NOMO-1 (cell line): Measurements from ENCODE around the gene FAAP20.
A peak's percentile ranks its signal among the peaks of the same experiment; 100 is the strongest.

Experiments used
- DNase-seq, 2 experiments: peaks; one replicate each; lab custom pipeline; 2025; ENCODE audit not compliant: unreplicated experiment in 2 of 2; lab: John Stamatoyannopoulos, UW

Gene FAAP20

DNA sequence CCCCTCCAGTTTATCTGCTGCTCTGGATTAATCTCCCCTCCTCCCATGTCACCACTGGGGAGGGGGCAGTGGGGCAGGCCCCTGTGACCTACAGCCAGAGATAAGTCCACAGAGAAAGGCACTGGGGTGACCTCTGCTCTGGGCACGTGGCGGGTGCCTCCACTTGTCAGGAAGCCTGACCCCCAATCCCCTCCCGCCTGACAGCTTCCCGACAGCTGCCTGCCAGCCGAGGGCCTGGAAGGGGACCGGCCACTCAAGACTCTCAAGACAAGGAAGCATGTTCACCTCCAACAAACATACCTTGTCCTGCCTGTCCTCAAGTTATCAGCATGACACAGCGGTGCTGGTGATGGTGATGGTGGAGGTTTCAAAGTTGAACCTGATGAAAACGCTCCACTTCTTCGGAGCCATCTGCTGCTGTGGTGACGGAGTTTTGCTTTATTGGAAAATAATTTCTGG lies 3.2 kb upstream of the FAAP20 start:
- DNase-seq: no peak

DNA sequence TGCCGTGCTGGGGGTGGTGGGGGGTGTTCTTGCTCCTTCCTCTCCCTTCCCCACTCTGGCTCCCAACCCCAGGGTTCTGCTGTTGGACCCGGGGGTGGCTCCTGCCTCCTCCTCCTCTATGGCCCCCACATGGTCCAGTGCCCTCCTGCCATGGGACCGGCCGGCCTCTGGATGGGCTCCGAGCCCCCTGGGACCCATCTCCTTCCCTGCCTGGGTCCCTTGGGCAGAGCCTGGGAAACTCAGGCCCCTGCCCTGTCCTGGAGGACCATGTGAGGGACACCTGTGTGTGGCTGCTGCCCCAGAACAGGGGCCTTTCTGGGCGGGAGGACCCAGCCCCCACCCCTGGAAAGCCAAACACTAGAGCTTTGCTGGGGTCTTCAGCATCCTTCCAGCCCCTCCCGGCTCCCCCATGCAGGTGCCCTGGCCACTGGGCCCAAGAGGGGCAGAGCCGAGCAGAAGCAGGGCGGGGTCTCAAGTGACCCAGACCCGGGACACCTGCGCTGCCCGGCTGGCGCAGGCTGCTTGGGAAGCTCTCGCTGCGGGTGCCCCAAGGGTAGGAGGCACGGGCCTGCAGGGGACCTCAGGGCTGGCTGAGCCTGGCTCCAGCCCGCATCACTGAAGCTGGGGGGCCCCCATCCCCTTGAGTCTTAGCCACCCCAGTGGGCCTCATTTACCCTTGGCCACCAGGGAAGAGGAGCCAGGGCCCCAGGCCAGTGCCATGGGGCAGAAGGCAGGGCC lies 2.5 kb upstream of the FAAP20 start:
- DNase-seq: no peak

DNA sequence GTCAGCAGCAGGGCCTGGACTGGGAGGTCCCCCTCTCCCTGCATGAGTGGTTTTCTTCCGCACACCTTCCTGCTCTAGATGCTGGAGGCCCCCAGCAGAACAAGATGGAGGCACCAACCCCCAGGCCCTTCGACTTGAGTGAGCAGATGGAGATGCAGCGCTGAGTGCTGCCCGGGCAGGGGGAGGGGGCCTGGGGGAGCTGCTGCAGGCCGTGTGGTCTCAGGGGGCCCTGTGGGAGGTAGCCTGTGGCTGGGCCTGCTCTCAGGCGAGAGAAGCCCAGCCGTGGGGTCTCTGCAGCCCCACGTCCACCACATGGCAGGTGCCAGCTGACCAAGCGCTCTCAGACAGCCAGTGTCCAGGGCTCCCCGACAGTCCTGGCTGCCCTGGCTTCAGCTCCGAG lies 1.2 kb upstream of the FAAP20 start:
- DNase-seq: no peak

DNA sequence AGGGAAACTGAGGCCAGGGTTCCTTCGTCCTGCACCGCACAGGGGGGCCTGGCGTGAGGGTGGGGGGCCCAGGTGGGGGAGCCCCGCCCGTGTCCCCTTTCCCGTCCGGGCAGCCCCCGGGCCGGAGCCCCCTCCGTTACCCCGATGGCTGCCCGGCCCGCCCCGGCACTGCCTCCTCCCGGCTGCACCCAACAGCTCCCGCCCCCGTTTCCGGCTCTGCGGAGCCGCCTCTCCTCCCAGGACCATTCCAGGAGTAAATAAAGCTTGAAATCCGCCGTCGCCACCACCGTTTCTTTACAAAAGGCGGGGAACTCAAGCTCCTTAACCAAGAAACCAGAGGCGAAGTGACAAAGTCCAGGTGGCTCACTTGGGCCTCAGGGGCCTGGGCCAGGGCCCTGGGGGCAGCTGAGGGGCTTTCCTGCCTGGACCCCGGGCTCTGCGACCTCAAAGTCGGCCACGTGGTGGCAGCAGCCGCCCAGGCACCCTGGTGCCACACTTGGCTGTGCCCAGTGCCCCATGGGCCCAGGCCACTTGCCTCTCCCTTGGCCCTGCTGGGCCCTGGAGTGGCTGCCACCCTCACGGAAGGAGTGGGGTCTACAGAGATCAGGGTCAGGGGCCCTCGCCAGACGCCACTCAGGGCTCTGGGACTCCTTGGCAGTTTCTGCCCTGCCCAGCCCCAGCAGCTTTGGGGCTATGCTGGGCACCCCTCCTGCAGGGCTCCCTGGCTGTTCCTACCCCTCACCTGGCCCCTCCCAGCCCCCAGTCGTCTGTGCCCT lies 514 bp upstream of the FAAP20 start:
- DNase-seq: peak; percentile 81 to 82

DNA sequence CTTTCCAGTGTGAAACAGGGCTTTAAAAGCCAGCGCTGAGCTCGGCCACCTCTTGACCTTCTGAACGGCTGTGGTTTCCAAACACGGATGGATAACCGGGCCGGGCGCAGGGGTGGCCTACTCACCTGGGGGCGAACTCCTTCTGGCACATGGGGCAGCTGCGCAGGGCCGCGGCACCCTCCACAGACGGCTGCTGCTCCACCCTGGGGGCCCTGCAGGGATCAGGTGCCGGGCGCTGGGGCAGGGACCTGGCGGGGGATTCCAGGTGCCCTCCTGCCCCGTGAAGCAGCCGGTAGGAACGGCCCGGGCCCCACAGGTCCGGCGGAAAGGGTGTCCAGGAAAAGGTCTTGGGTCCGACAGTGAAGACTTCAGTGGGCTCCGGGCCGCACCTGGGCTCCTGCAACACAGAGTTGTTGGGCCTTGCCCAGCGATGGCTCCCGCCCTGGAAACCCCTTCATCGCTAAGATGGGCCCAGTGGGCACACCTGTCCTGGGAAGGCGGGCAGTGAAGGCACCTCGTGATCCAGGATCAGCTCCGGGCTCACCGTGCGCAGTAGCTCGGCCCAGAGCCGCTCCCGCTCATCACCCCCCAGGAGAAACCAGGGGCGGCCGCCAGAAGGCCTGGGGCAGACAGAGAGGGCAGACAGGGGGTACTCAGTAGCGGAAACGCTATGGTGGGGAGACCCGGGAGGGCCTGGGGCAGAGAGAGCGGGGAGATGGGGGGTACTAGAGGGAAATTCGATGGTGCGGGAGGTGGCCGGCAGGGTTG lies 874 bp downstream of the FAAP20 start:
- no peak for DNase-seq

DNA sequence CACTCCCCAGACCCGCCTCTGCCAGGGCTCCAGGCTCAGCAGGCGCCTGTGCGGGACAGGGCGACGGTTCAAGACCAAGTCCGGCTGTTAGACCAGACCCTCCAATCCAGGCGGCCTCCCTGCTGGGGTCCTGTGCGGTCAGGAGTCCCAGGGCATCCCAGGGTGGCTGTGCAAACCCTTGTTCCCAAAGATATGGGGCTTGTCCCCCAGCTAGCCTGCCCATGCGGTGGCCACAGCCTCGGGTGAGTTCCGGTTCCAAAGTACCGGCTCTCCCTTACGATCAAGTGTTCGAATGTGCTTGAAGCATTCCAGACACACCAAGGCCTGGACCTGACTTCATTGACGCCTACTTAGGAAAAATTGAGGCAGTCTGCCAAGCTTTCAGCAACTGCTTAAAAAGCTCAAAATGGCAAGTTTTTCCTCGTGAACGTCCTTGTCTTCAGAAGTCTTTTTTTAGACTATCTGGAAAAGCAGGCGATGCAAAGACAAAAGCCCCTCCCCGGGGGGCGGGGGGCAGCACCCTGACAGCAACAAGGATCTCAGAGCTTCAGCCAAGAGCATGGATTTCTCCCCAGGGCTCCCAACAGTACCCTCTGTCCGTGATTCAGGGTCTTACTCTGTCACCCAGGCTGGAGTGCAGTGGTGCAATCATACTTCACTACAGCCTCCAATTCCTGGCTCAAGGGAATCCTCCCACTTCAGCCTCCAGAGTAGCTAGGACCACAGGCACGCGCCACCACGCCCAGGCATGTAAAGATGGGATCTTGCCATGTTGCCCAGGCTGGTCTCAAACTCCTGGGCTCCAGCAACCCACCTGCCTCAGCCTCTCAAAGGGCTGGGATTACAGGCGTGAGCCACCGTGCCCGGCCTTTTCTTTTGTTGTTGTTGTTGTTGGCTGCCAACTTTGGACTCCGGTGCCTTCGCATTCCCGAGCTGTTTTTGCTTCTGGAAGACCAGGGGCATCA lies 2.3 kb downstream of the FAAP20 start:
- no peak for DNase-seq

DNA sequence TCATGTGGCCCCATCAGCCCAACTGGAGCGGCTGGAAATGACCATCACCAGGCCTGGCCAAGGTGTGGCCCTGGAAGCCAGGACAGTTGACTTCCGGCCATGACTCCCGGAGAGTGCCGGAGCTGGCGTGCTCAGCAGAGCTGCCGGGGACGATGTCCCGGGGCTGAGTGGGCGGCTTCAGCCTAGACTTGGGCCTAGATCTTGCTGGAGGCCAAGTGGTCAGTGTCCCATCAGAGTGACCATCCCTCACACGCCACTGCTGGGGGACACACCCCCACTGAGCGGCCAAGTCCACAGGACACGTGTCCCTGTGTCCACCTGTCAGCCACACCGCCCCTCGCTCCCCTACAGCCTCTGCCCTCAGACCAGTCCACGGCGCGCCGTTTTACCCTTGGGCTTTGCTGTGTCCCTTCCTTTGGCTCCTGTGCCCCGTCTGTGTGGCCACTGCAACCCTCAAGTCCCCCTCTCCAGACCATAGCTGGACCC lies 4.0 kb downstream of the FAAP20 start:
- no peak for DNase-seq

GRCh38 chr1:2189459-2190425 lies 4.8 kb downstream of the FAAP20 start:
- peak; percentile 72 to 73 for DNase-seq

DNA sequence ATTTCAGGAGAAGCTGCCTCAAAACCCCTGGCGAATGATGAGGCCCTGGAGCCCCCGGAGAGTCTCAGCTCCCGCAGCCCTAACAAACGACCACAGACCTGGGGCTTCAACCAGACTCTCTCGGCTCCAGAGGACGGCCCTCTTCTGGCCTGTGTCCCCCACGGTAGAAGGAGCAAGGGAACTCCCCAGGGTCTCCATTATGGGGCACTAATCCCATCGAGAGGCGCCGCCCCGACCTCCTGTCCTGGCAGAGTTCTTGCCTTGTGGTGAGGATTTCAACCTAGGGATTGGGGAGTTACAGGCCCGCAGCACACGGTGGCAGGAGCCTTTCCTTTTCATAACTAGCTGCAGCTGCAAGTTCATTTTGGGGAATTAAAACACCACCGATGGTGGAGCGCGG lies 6.2 kb downstream of the FAAP20 start:
- DNase-seq: no peak

DNA sequence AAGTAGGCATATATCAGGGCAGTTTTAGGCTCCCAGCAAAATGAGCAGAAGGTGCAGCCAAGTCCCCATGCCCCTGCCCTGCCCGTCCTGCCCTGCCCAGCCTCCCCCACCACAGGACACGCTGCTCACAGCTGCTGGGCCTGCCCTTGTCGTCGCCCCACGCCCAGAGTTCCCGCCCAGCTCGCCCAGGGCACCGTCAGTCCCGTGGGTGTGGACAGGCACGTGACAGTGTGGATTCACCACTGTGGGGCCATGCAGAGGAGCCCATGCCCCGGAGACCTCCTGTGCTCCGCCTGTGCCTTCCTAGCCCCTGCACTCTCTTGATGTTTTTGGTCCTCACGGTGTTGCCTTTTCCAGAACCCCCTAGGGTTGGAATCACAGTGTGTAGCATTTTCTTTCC lies 7.0 kb downstream of the FAAP20 start:
- no peak for DNase-seq

DNA sequence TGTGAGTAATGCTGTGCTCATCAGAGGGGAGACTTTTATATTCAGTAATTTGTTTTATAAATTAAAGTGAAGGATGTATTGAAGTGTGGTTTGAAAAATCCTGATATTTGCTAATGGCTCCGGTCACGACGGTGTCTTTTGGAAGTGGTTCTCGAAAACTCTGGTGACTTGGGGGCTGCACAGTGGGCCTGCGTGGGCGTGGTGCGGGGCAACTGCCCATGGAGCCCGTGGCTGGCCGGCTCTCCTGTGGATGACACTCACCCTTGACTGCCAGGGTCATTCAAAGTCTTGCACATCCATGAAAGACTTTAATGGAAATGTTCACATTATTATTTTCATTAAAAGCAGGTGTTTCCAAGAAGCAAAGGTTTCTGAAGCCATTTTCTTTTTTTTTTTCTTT lies 7.7 kb downstream of the FAAP20 start:
- no peak for DNase-seq

GRCh38 chr1:2185880-2186855 lies 8.4 kb downstream of the FAAP20 start:
- no peak for DNase-seq

DNA sequence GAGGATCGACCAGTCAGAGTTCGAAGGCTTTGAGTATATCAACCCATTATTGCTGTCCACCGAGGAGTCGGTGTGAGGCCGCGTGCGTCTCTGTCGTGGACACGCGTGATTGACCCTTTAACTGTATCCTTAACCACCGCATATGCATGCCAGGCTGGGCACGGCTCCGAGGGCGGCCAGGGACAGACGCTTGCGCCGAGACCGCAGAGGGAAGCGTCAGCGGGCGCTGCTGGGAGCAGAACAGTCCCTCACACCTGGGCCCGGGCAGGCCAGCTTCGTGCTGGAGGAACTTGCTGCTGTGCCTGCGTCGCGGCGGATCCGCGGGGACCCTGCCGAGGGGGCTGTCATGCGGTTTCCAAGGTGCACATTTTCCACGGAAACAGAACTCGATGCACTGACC lies 9.6 kb downstream of the FAAP20 start:
- DNase-seq: no peak

- no peak for DNase-seq
These were observed 10.0 kb downstream of the FAAP20 start for GRCh38 chr1:2184531-2184930.

GRCh38 chr1:2183937-2184334 lies 10.6 kb downstream of the FAAP20 start:
- DNase-seq: no peak

DNA sequence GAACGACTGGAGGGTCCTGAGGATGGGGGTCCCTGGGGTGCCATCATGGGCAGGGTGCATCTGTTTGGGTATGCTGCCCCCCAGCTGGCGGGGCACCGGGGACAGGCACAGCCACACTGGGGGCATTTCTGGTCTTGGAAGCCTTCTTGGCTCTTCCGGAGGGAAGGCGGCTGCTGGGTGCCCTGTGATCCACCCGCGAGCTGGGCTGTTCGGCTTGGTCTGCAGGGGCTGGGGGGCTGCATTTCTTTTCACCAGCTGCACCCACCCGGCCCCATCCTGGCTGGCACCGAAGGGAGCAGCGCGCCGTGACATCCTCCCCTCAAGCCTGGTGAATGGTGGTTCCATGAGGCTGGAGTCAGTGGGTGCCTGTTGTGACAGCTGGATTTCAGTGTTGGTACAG lies 12.2 kb downstream of the FAAP20 start:
- DNase-seq: no peak

- DNase-seq: no peak
These were observed 12.8 kb downstream of the FAAP20 start for GRCh38 chr1:2181752-2182151.

DNA sequence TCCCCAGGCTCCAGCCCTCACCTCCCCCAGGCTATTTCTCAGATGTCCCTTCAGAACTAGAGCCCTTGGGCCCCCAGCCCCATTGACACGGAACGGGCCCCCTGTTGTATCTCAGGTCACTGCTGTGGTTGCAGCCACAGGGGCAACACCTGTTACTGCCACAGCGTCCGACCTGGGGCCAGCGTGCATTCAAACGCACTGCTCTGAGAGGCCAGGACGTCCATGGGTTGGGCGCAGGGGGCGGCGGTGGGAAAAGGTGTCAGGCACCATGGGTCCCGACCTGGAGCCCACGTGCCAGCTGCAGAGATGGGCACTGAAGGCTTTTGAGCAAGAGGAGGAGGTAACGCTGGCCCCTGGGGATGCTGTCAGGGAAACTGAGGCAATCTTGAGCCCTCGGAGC lies 13.3 kb downstream of the FAAP20 start:
- no peak for DNase-seq
